Chondrocyte (in vitro differentiated cells): ENCODE results near the gene XRRA1. TPM values are rescaled to one million over a fixed set of nuclear protein-coding genes. Genes with fewer than 3 reads are reported as not detected.
"Not testable (repeated sequence)": the region's sequence is repeated elsewhere in the genome, so short reads cannot be mapped to it uniquely, and the experiment has no call there.

Experiments
- DNase-seq: peaks from one replicate; pipeline ENCODE4 v3.0.0; 2021; ENCODE audit warnings: mixed read lengths, low spot score
- H3K27ac Mint-ChIP-seq: one replicate; pipeline ENCODE4 v1.8.0; 2021; ENCODE audit warnings: mild to moderate bottlenecking, moderate library complexity, mixed read lengths; ENCODE audit not compliant: unreplicated experiment
- H3K27me3 Mint-ChIP-seq: 2 replicates; pipeline ENCODE4 v1.8.0; 2021; ENCODE audit warnings: low read depth, mixed read lengths
- H3K36me3 Mint-ChIP-seq: 2 replicates; pipeline ENCODE4 v1.8.0; 2021; ENCODE audit warnings: low read depth, mixed read lengths
- H3K4me1 Mint-ChIP-seq: 2 replicates; pipeline ENCODE4 v1.8.0; 2021; ENCODE audit warnings: low read depth, mild to moderate bottlenecking, mixed read lengths
- H3K4me3 Mint-ChIP-seq: one replicate; pipeline ENCODE4 v1.8.0; 2021; ENCODE audit warnings: mild to moderate bottlenecking, moderate library complexity, mixed read lengths; ENCODE audit not compliant: unreplicated experiment
- H3K9me3 Mint-ChIP-seq: 2 replicates; pipeline ENCODE4 v1.8.0; 2021; ENCODE audit warnings: low read depth, mixed read lengths
- CTCF ChIP-seq: fragments of 200-600 bp; sonication (generic); IDR thresholded peaks from 2 replicates; pipeline ENCODE4 v1.5.0; 2021; ENCODE audit warnings: antibody characterized with exemption, mild to moderate bottlenecking, moderate library complexity
- total RNA-seq: library from RNA; stranded (reverse); gene quantifications from 3 replicates; pipeline ENCODE4 v1.2.1, GENCODE V29; 2021

The XRRA1 gene
- total RNA-seq, 1 donor from 2014 or later, result 8.0 TPM

- TF ChIP-seq CTCF, result no peak
- Mint-ChIP-seq H3K36me3 (peaks cover 31% of the 10 kb centered on the region), H3K9me3 (no peaks in the 10 kb centered on the region), H3K4me3 (no peak overlapping the region), H3K4me1 (peaks cover 7% of the 10 kb centered on the region), H3K27ac (no peak overlapping the region), H3K27me3 (no peaks in the 10 kb centered on the region)
- DNase-seq, result no peak
Observed at GRCh38 chr11:74839446-74839845, 109.4 kb downstream of the XRRA1 start.

GRCh38 chr11:74838188-74838587 lies 110.7 kb downstream of the XRRA1 start:
- H3K27me3 Mint-ChIP-seq, result no peaks in the 10 kb centered on the region
- H3K9me3 Mint-ChIP-seq, result no peaks in the 10 kb centered on the region
- H3K36me3 Mint-ChIP-seq, result peaks cover 26% of the 10 kb centered on the region
- H3K4me1 Mint-ChIP-seq, result peaks cover 7% of the 10 kb centered on the region
- DNase-seq, result no peak
- no peak overlapping the region for H3K4me3 Mint-ChIP-seq
- no peak for TF ChIP-seq CTCF
- no peak overlapping the region for H3K27ac Mint-ChIP-seq

GRCh38 chr11:74837191-74837590 lies 111.7 kb downstream of the XRRA1 start:
- H3K36me3 Mint-ChIP-seq, result peaks cover 23% of the 10 kb centered on the region
- H3K9me3 Mint-ChIP-seq, result no peaks in the 10 kb centered on the region
- no peak overlapping the region for H3K27ac Mint-ChIP-seq
- H3K4me1 Mint-ChIP-seq, result peaks cover 7% of the 10 kb centered on the region
- H3K4me3 Mint-ChIP-seq, result no peak overlapping the region
- no peak for DNase-seq
- no peaks in the 10 kb centered on the region for H3K27me3 Mint-ChIP-seq
- TF ChIP-seq CTCF, result no peak

GRCh38 chr11:74826901-74827300 lies 122.0 kb downstream of the XRRA1 start:
- no peaks in the 10 kb centered on the region for H3K27me3 Mint-ChIP-seq
- no peak overlapping the region for H3K27ac Mint-ChIP-seq
- TF ChIP-seq CTCF, result no peak
- H3K36me3 Mint-ChIP-seq, result peaks cover 35% of the 10 kb centered on the region
- H3K4me3 Mint-ChIP-seq, result no peak overlapping the region
- H3K4me1 Mint-ChIP-seq, result peaks cover 7% of the 10 kb centered on the region
- no peak for DNase-seq
- H3K9me3 Mint-ChIP-seq, result peaks cover 32% of the 10 kb centered on the region

- H3K27ac Mint-ChIP-seq, H3K4me3 Mint-ChIP-seq: not testable (repeated sequence)
- peaks cover 35% of the 10 kb centered on the region for H3K36me3 Mint-ChIP-seq
Observed at GRCh38 chr11:74825596-74825995, 123.3 kb downstream of the XRRA1 start.

GRCh38 chr11:74824285-74824982 lies 124.5 kb downstream of the XRRA1 start:
- H3K4me3 Mint-ChIP-seq, result no peak overlapping the region
- DNase-seq, result no peak
- H3K27ac Mint-ChIP-seq, result no peak overlapping the region
- H3K36me3 Mint-ChIP-seq, result peaks cover 29% of the 10 kb centered on the region
- H3K27me3 Mint-ChIP-seq, result no peaks in the 10 kb centered on the region
- peaks cover 18% of the 10 kb centered on the region for H3K9me3 Mint-ChIP-seq
- peaks cover 28% of the 10 kb centered on the region for H3K4me1 Mint-ChIP-seq
- no peak for TF ChIP-seq CTCF

More at GRCh38 chr11:74825596-74825995, 123.3 kb downstream of the XRRA1 start:
- DNase-seq, H3K27me3 Mint-ChIP-seq: not testable (repeated sequence)
- peaks cover 18% of the 10 kb centered on the region for H3K4me1 Mint-ChIP-seq
- H3K9me3 Mint-ChIP-seq, result peaks cover 25% of the 10 kb centered on the region
